ENCODE data around the gene ARHGAP15. TPM values are rescaled to one million over a fixed set of nuclear protein-coding genes. Genes with fewer than 3 reads are reported as not detected.
A peak's percentile ranks its signal among the peaks of the same experiment; 100 is the strongest.

Gene ARHGAP15
- total RNA-seq, 2 experiments from 2014 or later, result 167 TPM

- no peak for DNase-seq
- H3K36me3 Mint-ChIP-seq (ENCODE audit: low read depth), result peaks cover 15% of the 10 kb centered on the region
- H3K27me3 Mint-ChIP-seq, result no peaks in the 10 kb centered on the region
- H3K4me1 Mint-ChIP-seq, result peaks cover 14% of the 10 kb centered on the region
- no peak overlapping the region for H3K4me3 Mint-ChIP-seq
- H3K27ac Mint-ChIP-seq, result no peak overlapping the region
- POLR2A ChIA-PET, result no interaction called here
- CTCF ChIA-PET, result no interaction called here
- no peaks in the 10 kb centered on the region for H3K9me3 Mint-ChIP-seq
These were observed 555.5 kb downstream of the ARHGAP15 start for GRCh38 chr2:143684551-143685320.

- no peaks in the 10 kb centered on the region for H3K27me3 Mint-ChIP-seq
- no peak for DNase-seq
- ChIA-PET CTCF (interaction anchor here (0.7 kb wide), 1 partner anchor 802 kb away, joined by 3 read pairs; no protein-coding TSS in a partner anchor), POLR2A (no interaction called here)
- no peak overlapping the region for H3K4me3 Mint-ChIP-seq
- peaks cover 17% of the 10 kb centered on the region for H3K36me3 Mint-ChIP-seq (ENCODE audit: low read depth)
- H3K4me1 Mint-ChIP-seq, result peaks cover 17% of the 10 kb centered on the region
- no peaks in the 10 kb centered on the region for H3K9me3 Mint-ChIP-seq
- no peak overlapping the region for H3K27ac Mint-ChIP-seq
These were observed 556.3 kb downstream of the ARHGAP15 start for GRCh38 chr2:143685421-143686078.

- Mint-ChIP-seq H3K9me3 (no peaks in the 10 kb centered on the region), H3K4me1 (peaks cover 27% of the 10 kb centered on the region), H3K4me3 (no peak overlapping the region), H3K27me3 (no peaks in the 10 kb centered on the region), H3K36me3 (ENCODE audit: low read depth) (peaks cover 26% of the 10 kb centered on the region), H3K27ac (no peak overlapping the region)
- no peak for DNase-seq
- ChIA-PET POLR2A (no interaction called here), CTCF (interaction anchor here (0.6 kb wide), 1 partner anchor 1319 kb away, joined by 3 read pairs; no protein-coding TSS in a partner anchor)
These were observed 557.5 kb downstream of the ARHGAP15 start for GRCh38 chr2:143686585-143687164.

- no peaks in the 10 kb centered on the region for H3K27me3 Mint-ChIP-seq
- no peak overlapping the region for H3K27ac Mint-ChIP-seq
- H3K4me1 Mint-ChIP-seq, result peaks cover 29% of the 10 kb centered on the region
- H3K9me3 Mint-ChIP-seq, result no peaks in the 10 kb centered on the region
- ChIA-PET CTCF (interaction anchor here (1.1 kb wide), 1 partner anchor 8 kb away, joined by 3 read pairs; no protein-coding TSS in a partner anchor), POLR2A (no interaction called here)
- H3K36me3 Mint-ChIP-seq (ENCODE audit: low read depth), result peaks cover 35% of the 10 kb centered on the region
- H3K4me3 Mint-ChIP-seq, result no peak overlapping the region
- no peak for DNase-seq
These were observed 559.0 kb downstream of the ARHGAP15 start for GRCh38 chr2:143688248-143688647.

- Mint-ChIP-seq H3K27ac (no peak overlapping the region), H3K27me3 (no peaks in the 10 kb centered on the region), H3K9me3 (no peaks in the 10 kb centered on the region), H3K36me3 (ENCODE audit: low read depth) (peaks cover 35% of the 10 kb centered on the region), H3K4me3 (no peak overlapping the region), H3K4me1 (peaks cover 29% of the 10 kb centered on the region)
- ChIA-PET POLR2A (no interaction called here), CTCF (interaction anchor here (1.1 to 1.2 kb wide), 2 partner anchors 9 to 10 kb away, joined by 3 read pairs; no protein-coding TSS in a partner anchor)
- DNase-seq, result no peak
These were observed 559.6 kb downstream of the ARHGAP15 start for GRCh38 chr2:143688815-143689214.

GRCh38 chr2:143689541-143689940 lies 560.3 kb downstream of the ARHGAP15 start:
- POLR2A ChIA-PET, result no interaction called here
- H3K4me1 Mint-ChIP-seq, result peaks cover 29% of the 10 kb centered on the region

GRCh38 chr2:143690235-143690634 lies 561.0 kb downstream of the ARHGAP15 start:
- H3K4me1 Mint-ChIP-seq, result peaks cover 29% of the 10 kb centered on the region
- H3K27me3 Mint-ChIP-seq, result no peaks in the 10 kb centered on the region
- ChIA-PET POLR2A (no interaction called here), CTCF (no interaction called here)
- no peak overlapping the region for H3K4me3 Mint-ChIP-seq
- no peaks in the 10 kb centered on the region for H3K9me3 Mint-ChIP-seq
- no peak for DNase-seq
- peaks cover 33% of the 10 kb centered on the region for H3K36me3 Mint-ChIP-seq (ENCODE audit: low read depth)
- no peak overlapping the region for H3K27ac Mint-ChIP-seq

More at GRCh38 chr2:143689541-143689940, 560.3 kb downstream of the ARHGAP15 start:
- H3K27me3 Mint-ChIP-seq, result no peaks in the 10 kb centered on the region
- CTCF ChIA-PET, result interaction anchor here (1.2 kb wide), 1 partner anchor 9 kb away, joined by 3 read pairs; no protein-coding TSS in a partner anchor
- DNase-seq, result no peak
- H3K36me3 Mint-ChIP-seq (ENCODE audit: low read depth), result peaks cover 33% of the 10 kb centered on the region
- no peaks in the 10 kb centered on the region for H3K9me3 Mint-ChIP-seq
- H3K4me3 Mint-ChIP-seq, result no peak overlapping the region
- H3K27ac Mint-ChIP-seq, result no peak overlapping the region

DNA sequence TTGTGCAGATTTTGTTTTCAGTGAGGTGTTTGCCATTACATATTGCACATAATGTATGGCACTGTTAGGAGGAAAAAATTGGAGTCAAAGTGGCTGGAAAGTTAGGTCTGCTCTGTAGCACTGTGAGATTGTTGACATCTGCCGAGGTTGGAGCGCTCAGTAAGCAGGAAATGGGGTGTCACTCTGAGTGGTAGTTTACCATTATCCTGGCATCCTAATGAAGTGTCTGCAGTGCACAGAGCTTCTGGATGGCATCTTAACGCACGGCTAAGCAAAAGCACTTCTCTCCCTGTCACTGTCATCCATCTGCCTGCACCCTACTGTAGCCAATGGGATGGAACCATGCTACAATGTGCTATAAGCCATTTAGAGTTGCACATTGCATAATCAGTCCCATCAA lies 561.9 kb downstream of the ARHGAP15 start:
- H3K27me3 Mint-ChIP-seq, result no peaks in the 10 kb centered on the region
- H3K9me3 Mint-ChIP-seq, result no peaks in the 10 kb centered on the region
- H3K4me3 Mint-ChIP-seq, result no peak overlapping the region
- ChIA-PET CTCF (no interaction called here), POLR2A (no interaction called here)
- no peak for DNase-seq
- peaks cover 31% of the 10 kb centered on the region for H3K4me1 Mint-ChIP-seq
- H3K27ac Mint-ChIP-seq, result peak overlapping the region; percentile 35
- H3K36me3 Mint-ChIP-seq (ENCODE audit: low read depth), result peaks cover 37% of the 10 kb centered on the region

- Mint-ChIP-seq H3K4me1 (peaks cover 31% of the 10 kb centered on the region), H3K9me3 (no peaks in the 10 kb centered on the region), H3K4me3 (no peak overlapping the region), H3K36me3 (ENCODE audit: low read depth) (peaks cover 37% of the 10 kb centered on the region), H3K27ac (no peak overlapping the region), H3K27me3 (no peaks in the 10 kb centered on the region)
- POLR2A ChIA-PET, result no interaction called here
- no peak for DNase-seq
- CTCF ChIA-PET, result no interaction called here
These were observed 562.9 kb downstream of the ARHGAP15 start for GRCh38 chr2:143692162-143692561.

GRCh38 chr2:143692967-143693366 lies 563.7 kb downstream of the ARHGAP15 start:
- CTCF ChIA-PET, result no interaction called here
- no peak for DNase-seq
- H3K36me3 Mint-ChIP-seq (ENCODE audit: low read depth), result peaks cover 37% of the 10 kb centered on the region
- no peaks in the 10 kb centered on the region for H3K27me3 Mint-ChIP-seq
- no peak overlapping the region for H3K27ac Mint-ChIP-seq
- no peaks in the 10 kb centered on the region for H3K9me3 Mint-ChIP-seq
- H3K4me1 Mint-ChIP-seq, result peaks cover 36% of the 10 kb centered on the region
- POLR2A ChIA-PET, result no interaction called here
- H3K4me3 Mint-ChIP-seq, result no peak overlapping the region

DNA sequence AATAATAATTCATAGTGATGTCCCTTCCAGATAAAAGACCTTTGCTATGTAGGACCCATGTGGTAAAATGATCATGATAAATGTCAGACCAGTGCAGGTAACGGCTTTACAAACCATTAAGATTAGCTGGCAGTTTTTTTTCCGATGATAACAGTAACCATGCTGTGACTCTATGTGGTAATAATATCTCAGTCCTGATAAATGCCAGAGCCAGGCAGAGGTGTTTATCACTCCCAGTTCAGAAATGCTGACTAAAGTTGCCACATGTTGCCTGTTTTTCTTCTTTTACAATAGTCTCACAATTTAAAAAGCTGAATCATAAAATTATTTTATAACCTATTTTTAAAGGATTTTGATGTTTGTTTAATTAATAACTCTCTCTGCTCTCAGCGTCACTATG lies 565.1 kb downstream of the ARHGAP15 start:
- Mint-ChIP-seq H3K4me3 (no peak overlapping the region), H3K27ac (no peak overlapping the region), H3K4me1 (peaks cover 39% of the 10 kb centered on the region), H3K27me3 (no peaks in the 10 kb centered on the region), H3K9me3 (no peaks in the 10 kb centered on the region), H3K36me3 (ENCODE audit: low read depth) (peaks cover 37% of the 10 kb centered on the region)
- ChIA-PET POLR2A (no interaction called here), CTCF (no interaction called here)
- DNase-seq, result no peak

DNA sequence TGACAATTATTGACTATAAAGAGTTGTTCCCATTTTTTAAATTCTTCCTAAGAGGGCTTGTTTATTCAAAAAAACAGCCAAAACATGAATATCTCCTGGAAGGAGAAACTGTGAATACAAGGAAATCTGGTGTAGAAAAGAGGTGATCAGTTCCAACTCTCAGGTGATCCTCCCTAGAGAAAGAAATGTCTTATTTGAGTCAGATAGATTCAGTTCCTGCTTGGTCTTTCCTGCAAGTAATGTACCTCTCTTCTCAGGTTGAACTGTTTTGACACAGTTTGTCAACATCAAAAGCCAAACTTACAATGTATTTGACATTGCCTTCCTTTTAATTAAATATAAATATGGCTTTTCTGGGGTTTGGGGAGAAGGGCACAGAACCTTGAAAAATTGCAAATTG lies 567.4 kb downstream of the ARHGAP15 start:
- ChIA-PET CTCF (no interaction called here), POLR2A (no interaction called here)
- Mint-ChIP-seq H3K27ac (no peak overlapping the region), H3K4me3 (no peak overlapping the region), H3K27me3 (no peaks in the 10 kb centered on the region), H3K9me3 (no peaks in the 10 kb centered on the region), H3K36me3 (ENCODE audit: low read depth) (peaks cover 39% of the 10 kb centered on the region), H3K4me1 (peaks cover 25% of the 10 kb centered on the region)
- DNase-seq, result no peak

DNA sequence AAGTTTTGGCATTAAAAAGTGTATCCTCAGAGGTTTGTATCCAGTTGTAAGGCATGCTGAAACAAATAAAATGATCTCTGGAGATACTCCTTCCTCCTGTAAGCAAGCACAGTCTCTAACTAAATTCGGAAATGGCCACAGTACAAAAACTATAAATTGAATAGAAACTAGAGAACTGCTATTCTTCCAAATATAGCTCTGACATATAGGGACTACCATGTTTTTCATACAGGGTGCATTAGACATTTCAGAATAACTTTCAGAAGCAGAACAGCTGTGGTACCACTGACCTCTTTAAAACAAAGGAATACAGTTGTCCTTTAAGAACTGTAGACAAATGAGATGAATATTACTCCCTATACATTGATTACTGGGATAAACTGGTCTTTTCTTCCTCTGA lies 568.5 kb downstream of the ARHGAP15 start:
- no peak for DNase-seq
- peaks cover under 1% of the 10 kb centered on the region for H3K9me3 Mint-ChIP-seq
- ChIA-PET CTCF (interaction anchor here (1.1 to 1.2 kb wide), 2 partner anchors 8 to 659 kb away, joined by 3 read pairs; no protein-coding TSS in a partner anchor), POLR2A (no interaction called here)
- H3K27ac Mint-ChIP-seq, result no peak overlapping the region
- no peaks in the 10 kb centered on the region for H3K27me3 Mint-ChIP-seq
- peaks cover 25% of the 10 kb centered on the region for H3K4me1 Mint-ChIP-seq
- peaks cover 39% of the 10 kb centered on the region for H3K36me3 Mint-ChIP-seq (ENCODE audit: low read depth)
- H3K4me3 Mint-ChIP-seq, result no peak overlapping the region
